Right kidney (tissue), 1 donor: Measurements from ENCODE around the gene WDR4.
"Not testable (repeated sequence)": the region's sequence is repeated elsewhere in the genome, so short reads cannot be mapped to it uniquely, and the experiment has no call there.

Source experiments
- DNase-seq: peaks from one replicate; pipeline ENCODE4 v3.0.0-alpha.2; 2016

WDR4 gene

GRCh38 chr21:42878678-42878992 lies 704 bp downstream of the WDR4 start:
- DNase-seq, result no peak

- DNase-seq, result not testable (repeated sequence)
These were observed 3.5 kb downstream of the WDR4 start for GRCh38 chr21:42875811-42876210.

DNA sequence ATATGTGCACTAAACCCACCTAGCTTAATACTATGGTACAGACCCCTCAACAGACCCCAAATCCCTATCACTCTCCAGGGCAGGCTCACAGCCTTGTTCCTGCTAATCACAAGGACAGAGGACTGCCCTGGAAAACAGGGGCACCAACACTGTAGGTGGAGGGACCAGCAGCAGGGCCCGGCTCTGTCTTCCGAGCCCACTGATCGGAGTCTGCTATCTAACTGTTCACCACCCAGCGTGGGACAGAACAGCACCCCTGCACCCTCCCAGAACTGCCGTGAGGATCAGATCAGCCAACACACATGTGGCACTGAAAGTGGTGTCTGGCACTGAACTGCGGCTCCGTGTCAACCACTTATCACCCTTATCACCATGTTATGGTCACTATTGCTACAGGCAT lies 6.2 kb downstream of the WDR4 start:
- DNase-seq, result no peak

DNA sequence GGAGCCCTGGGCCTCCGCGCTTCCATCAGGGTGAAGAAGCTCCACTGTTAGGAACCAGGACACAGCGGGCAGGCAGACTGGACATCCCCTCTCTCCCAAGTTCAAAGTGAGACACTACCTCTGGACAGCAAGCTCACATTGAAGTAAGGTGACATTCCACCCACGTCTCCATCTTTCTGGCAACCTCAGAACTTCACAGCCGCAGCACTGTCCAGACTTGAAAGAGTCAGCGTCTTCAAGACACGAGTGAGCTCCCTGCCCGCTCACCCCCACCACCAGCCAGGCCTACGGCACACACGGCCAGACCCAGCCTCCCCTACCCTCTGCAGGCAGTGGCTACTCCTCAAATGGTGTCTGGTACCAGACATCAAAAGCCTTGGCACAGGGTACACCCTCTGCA lies 11.1 kb downstream of the WDR4 start:
- DNase-seq, result no peak

DNA sequence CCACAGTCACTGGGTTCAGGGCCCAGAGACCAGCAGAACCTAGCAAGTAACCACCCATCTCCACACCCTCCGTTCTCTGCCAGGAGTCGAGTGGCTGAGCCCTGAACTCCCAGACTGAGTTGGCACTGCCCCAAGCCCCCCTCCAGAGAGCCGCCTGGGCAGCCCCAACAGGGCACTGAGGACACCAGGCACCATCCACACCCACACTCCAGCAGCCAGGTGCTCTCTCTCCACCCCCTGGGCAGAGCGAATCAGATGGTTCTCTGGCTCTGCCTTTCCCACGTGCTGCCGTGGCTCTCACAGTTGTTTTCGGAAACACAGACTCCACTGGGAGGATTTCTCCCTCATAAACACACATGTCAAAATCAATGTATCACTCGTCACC lies 13.6 kb downstream of the WDR4 start:
- DNase-seq, result no peak

DNA sequence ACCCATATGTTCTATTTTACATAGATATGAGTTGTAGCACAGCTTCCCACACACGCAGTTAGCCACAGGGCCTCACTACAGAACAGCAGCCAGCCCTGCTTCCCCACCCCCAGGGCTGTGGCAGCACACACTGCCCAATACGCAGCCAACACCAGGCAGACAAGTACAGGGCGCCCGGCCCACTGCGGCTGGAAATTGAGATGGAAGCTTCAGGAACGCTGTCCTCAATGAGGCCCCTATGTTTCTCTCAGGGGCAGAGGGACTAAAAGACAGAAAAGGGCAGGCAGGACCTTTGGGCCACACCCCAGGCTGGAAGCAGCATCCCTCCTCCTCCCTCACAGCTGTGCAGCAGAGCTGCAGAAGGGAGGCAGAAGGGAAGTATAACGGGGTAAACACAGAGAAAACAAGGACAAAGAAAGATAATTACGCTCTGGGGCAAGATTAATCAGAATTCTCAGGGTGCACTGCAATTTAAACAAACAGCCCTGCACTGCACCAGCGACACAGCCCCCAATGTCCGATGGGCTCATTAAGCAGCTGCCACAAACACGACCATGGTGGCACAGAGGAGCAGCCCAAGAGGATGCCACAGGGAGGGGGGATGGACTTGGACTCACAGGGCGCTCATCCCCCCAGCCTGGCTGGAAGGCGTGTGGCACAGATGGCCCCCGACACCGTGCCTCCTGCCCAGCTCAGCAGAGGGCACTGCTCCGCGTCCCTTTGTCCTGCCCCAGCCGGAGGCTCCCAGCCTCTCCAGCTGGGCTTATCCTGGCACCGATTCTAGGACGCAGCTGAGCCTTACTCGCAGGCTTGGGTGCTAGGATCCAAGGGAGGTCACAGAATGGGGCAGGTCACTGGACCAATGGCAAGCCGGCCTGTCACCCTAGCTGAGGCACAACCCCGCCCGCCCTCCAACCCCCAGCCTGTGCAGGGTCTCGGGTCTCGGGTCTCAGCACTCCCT lies 14.2 kb downstream of the WDR4 start:
- no peak for DNase-seq

GRCh38 chr21:42864286-42864685 lies 15.1 kb downstream of the WDR4 start:
- DNase-seq, result no peak

GRCh38 chr21:42863504-42863870 lies 15.9 kb downstream of the WDR4 start:
- DNase-seq, result no peak

- no peak for DNase-seq
These were observed 16.4 kb downstream of the WDR4 start for GRCh38 chr21:42862774-42863503.

DNA sequence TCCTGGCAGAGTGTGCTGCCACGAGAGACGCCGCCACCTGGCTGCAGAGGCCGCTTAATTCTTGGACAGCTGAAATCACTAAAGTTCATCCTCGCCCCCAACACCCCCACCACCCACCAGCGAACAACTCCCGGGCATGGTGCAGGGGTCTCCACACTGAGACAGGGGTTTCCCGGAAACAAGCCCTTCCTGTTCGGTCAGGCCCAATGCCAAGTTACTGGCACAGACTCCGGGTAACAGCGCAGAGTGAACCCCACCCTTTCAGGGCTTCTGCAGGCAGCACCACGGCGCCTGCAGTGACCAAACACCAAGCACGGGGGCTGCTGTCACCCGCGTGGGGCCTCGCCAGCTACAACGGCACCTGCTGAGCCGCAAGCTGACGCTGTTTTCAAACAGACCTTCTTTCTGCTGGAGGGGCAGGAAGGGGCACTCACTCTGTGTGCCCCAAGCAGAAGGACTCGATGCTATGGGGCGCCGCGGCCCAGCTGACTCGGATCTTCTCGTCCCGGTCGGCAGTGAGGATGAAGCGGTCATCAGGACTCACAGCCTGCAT lies 17.4 kb downstream of the WDR4 start:
- no peak for DNase-seq

GRCh38 chr21:42861311-42861847 lies 18.0 kb downstream of the WDR4 start:
- no peak for DNase-seq

DNA sequence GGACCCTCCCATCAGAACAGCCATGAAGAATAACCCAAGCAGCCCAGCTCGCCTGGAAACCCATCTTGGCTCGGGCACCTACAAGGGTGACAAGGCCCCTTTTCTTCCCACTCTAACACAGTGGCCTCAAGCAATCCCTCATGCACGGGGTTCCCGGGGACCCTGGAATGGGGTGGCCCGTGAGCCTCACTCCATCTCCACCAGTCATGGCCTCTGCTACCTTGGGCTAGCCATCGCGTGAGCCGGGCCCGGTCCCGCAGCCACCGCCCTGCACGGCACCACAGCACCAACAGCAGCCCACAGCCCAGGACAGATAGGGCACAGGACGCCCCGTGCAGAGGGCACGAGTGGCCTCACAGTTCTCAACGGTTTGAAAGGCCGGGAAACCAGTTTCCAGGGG lies 19.0 kb downstream of the WDR4 start:
- DNase-seq, result no peak

DNA sequence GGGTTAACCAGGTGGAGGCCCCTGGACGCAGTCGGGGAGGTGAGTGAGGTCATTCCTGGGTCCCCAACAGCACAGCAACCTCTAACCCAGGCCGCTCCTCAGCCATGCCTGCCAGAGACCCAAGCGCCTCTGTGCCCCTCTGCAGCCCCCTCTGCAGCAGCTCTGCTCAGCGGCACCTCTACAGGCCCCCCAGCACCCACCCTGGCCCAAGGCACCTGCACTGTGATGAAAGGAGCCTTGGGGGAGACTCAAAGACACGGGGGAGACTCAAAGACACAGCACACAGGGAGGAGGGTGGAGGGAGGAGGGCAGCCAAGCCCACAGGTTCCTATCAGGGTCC lies 19.5 kb downstream of the WDR4 start:
- DNase-seq, result no peak

DNA sequence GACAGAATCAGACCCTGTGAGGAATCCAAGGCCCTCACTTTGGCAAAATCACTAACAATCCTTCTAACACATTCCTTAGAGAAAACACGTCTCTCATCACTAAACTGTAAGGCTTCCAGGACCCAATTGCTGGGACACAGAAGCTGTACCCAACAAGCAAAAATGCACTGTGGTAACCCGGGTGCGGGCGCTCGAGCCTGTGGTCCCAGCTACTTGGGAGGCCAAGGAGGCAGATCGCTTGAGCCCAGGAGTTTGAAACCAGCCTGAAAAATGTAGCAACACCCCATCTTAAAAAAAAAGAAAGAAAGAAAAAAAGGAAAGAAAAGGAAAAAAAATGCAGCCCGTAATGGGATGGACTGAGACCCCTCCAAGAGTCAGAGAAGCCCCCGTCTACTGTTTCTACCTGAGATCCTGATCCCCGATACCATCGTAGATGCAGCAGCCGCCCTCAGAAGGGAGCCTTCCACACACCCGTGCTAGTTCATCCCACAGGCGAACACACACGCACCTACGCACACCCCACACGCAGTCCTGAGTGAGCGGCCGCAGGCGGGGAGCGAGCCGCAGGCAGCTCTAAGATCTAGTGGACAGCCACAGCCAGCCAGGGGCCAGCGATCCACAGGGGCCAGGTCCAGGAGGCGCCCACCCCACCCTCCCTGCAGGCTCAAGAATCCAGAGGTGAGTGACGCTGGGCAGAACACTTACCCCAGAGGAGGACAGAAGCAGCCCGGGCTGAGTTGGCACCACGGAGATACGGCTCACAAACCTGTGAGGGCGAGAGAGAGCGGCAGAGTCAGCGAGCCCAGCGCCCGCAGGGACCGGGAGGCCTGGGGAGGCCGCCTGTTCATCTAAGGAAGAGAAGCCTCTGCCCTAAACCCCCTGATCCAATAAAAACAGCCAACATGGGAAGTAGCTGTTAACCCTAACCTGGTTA lies 20.1 kb downstream of the WDR4 start:
- DNase-seq, result no peak

GRCh38 chr21:42858185-42858847 lies 21.0 kb downstream of the WDR4 start:
- no peak for DNase-seq

GRCh38 chr21:42857216-42857615 lies 22.1 kb downstream of the WDR4 start:
- DNase-seq, result no peak

- DNase-seq, result no peak
These were observed 23.4 kb downstream of the WDR4 start for GRCh38 chr21:42855937-42856335.

- no peak for DNase-seq
These were observed 24.0 kb downstream of the WDR4 start for GRCh38 chr21:42855171-42855936.

- no peak for DNase-seq
These were observed 24.9 kb downstream of the WDR4 start for GRCh38 chr21:42854246-42855010.

DNA sequence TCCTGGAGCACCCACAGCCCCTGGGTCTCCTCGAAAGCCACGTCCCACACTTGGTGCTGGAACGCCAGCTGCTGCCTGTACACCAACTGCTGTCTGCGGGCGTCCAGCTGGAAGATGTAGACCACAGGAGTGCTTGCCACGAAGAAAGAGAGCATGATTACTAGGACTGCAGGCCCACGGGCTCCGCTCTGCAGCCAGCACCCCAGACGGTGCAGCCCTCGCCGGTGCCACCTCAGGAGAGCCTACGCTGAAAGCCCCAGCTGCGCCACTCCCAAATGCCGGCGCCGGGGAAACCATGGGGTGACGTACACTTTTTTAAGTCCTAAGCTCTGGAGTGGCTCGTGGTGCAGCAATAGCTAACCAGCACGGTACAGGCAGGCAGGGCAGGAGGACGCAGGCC lies 25.7 kb downstream of the WDR4 start:
- no peak for DNase-seq
